ENCODE data around the gene TOP3A.

GRCh38 chr17:18241229-18241871 is 73.4 kb downstream of the TOP3A start:
- TF ChIP-seq POLR2A (IDR thresholded peaks at IDR 0.05; ENCODE audit: low read depth) (no peak), CTCF (IDR thresholded peaks at IDR 0.05) (no peak), EP300 (IDR thresholded peaks at IDR 0.05) (no peak), POLR2AphosphoS5 (IDR thresholded peaks at IDR 0.05) (no peak)
